Prostate gland (tissue), 2 donors: Measurements from ENCODE around the gene CADPS.

Source experiments
- CTCF ChIP-seq, 4 experiments: fragments of 200-600 bp in 2 of 4; fragments of 450-650 bp in 2 of 4; sonication (generic) in 2 of 4; IDR thresholded peaks; 1 replicate in 3 of 4; 2 replicates in 1 of 4; pipeline ENCODE4 v1.5.1; 2016 to 2019; ENCODE audit warnings: antibody characterized with exemption in 4 of 4, mild to moderate bottlenecking in 2 of 4, moderate library complexity in 2 of 4
- POLR2A ChIP-seq: fragments of 450-650 bp; IDR thresholded peaks from one replicate; pipeline ENCODE4 v1.6.1; 2016; ENCODE audit warnings: antibody characterized with exemption, mild to moderate bottlenecking

DNA sequence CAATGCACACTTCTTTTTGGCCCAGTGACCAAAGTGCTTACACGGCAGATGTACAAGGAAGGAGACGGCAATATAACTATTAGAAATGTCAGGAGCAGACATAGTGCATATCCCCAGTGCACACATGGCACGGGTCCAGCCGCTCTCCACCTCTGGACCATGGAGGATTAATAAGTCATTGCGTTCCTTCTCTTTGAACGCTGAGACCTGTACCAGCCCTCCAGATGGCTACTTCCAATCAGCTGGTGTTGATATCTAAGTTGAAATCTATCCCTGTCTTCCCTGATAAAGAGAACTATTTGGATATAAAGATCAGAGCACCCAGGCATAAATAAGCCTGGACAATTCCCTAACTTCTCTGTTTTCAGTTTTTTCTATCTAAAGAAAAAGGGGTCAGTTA lies 212.5 kb downstream of the CADPS start:
- TF ChIP-seq CTCF (IDR thresholded peaks at IDR 0.05), result no peak
- no peak for TF ChIP-seq POLR2A
